Glutamatergic neuron (in vitro differentiated cells): ENCODE data around the gene DNMT1. TPM values are rescaled to one million over a fixed set of nuclear protein-coding genes. Genes with fewer than 3 reads are reported as not detected.

Experiments
- DNase-seq: peaks from one replicate; pipeline ENCODE4 v3.0.0; 2022
- H3K27ac Mint-ChIP-seq: one replicate; pipeline ENCODE4 v1.8.0; 2020; ENCODE audit warnings: mild to moderate bottlenecking, mixed read lengths, inconsistent platforms; ENCODE audit not compliant: unreplicated experiment
- H3K27me3 Mint-ChIP-seq: one replicate; pipeline ENCODE4 v1.8.0; 2020; ENCODE audit warnings: mild to moderate bottlenecking, moderate library complexity, mixed read lengths, inconsistent platforms; ENCODE audit not compliant: unreplicated experiment
- H3K36me3 Mint-ChIP-seq: one replicate; pipeline ENCODE4 v1.8.0; 2020; ENCODE audit warnings: mild to moderate bottlenecking, mixed read lengths, inconsistent platforms; ENCODE audit not compliant: unreplicated experiment
- H3K4me1 Mint-ChIP-seq: one replicate; pipeline ENCODE4 v1.8.0; 2020; ENCODE audit warnings: mild to moderate bottlenecking, low read depth, mixed read lengths, inconsistent platforms; ENCODE audit not compliant: unreplicated experiment
- H3K4me3 Mint-ChIP-seq: one replicate; pipeline ENCODE4 v1.8.0; 2020; ENCODE audit warnings: mild to moderate bottlenecking, mixed read lengths, inconsistent platforms; ENCODE audit not compliant: unreplicated experiment
- H3K9me3 Mint-ChIP-seq: one replicate; pipeline ENCODE4 v1.8.0; 2020; ENCODE audit warnings: mild to moderate bottlenecking, moderate library complexity, mixed read lengths, inconsistent platforms; ENCODE audit not compliant: unreplicated experiment
- total RNA-seq: library from RNA; stranded (reverse); fragmentation: NEBNext Ultra II Directional; extraction: Animal tissue kit (Norgen Biotek cat#: 25700); gene quantifications from one replicate; pipeline ENCODE4 v1.2.1, GENCODE V29; 2021; ENCODE audit not compliant: unreplicated experiment
- TF ChIP-seq, protein P1 (sequence below): fragments of 200-600 bp; sonication (generic); IDR thresholded peaks from one replicate; pipeline ENCODE4 v1.5.0; 2021; ENCODE audit not compliant: partially characterized antibody, unreplicated experiment

The DNMT1 gene
- total RNA-seq, 1 donor from 2014 or later: 129 TPM

DNA sequence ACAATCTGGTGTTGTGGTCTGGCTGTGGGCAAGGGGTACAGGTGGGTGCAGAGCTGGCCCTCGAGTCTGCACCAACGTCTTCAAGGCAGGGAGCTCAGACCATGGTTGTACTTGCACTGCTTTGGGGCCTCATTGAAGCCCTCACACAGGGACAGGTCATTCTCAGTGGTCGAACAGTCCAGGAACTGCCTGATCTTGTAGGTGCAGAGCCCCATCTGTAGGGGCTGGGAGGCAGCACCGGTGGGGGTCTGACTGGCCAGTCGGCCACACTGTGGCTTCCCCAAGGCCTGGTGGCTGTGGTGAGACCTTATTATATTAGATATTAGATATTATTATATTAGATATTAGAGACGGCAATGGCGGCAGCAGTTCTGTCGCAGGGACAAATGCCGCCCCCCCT lies 22.3 kb upstream of the DNMT1 start:
- DNase-seq: no peak
- Mint-ChIP-seq H3K4me1 (no peaks in the 10 kb centered on the region), H3K27me3 (no peaks in the 10 kb centered on the region), H3K36me3 (no peaks in the 10 kb centered on the region), H3K4me3 (no peak overlapping the region), H3K27ac (no peak overlapping the region), H3K9me3 (no peaks in the 10 kb centered on the region)
- TF ChIP-seq, protein P1, sequence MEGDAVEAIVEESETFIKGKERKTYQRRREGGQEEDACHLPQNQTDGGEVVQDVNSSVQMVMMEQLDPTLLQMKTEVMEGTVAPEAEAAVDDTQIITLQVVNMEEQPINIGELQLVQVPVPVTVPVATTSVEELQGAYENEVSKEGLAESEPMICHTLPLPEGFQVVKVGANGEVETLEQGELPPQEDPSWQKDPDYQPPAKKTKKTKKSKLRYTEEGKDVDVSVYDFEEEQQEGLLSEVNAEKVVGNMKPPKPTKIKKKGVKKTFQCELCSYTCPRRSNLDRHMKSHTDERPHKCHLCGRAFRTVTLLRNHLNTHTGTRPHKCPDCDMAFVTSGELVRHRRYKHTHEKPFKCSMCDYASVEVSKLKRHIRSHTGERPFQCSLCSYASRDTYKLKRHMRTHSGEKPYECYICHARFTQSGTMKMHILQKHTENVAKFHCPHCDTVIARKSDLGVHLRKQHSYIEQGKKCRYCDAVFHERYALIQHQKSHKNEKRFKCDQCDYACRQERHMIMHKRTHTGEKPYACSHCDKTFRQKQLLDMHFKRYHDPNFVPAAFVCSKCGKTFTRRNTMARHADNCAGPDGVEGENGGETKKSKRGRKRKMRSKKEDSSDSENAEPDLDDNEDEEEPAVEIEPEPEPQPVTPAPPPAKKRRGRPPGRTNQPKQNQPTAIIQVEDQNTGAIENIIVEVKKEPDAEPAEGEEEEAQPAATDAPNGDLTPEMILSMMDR: no peak

DNA sequence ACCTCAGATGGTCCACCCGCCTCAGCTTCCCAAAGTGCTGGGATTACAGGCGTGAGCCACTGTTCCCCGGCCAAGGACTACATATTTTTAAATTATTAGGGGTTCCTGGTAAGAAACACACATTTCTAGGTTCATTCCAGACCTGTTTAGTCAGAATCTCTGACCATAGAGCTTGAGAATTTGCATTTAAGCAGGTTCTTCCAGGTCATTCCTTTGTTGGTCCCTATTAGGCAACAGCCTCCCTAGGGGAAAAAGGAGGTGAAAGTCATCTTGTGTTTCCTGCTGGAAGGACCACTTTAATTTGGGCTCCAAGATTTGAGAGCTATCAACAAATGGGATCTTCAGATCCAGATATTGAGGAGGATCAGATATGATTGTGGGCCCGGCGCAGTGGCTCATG lies 20.0 kb upstream of the DNMT1 start:
- Mint-ChIP-seq H3K27me3 (peaks cover 7% of the 10 kb centered on the region), H3K4me3 (no peak overlapping the region), H3K27ac (no peak overlapping the region), H3K4me1 (no peaks in the 10 kb centered on the region), H3K36me3 (no peaks in the 10 kb centered on the region), H3K9me3 (no peaks in the 10 kb centered on the region)
- TF ChIP-seq, protein P1: no peak
- no peak for DNase-seq

DNA sequence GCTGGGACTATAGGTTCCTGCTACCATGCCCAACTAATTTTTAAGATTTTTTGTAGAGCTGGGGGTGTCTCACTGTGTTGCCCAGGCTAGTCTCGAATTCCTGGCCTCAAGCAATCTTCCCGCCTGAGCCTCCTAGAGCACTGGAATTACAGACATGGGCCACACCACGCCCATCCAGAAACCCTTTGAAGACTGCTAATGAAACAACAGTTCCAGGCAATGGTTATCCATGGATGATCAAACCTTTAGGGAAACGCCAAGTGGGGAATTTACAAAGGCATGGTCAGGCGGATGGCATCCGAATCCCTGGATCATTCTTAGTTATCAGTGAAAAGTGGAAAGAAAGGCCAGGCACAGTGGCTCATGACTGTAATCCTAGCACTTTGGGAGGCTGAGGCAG lies 16.9 kb upstream of the DNMT1 start:
- no peaks in the 10 kb centered on the region for H3K36me3 Mint-ChIP-seq
- no peak overlapping the region for H3K27ac Mint-ChIP-seq
- TF ChIP-seq, protein P1: no peak
- DNase-seq: no peak
- H3K9me3 Mint-ChIP-seq: no peaks in the 10 kb centered on the region
- no peaks in the 10 kb centered on the region for H3K4me1 Mint-ChIP-seq
- peaks cover 7% of the 10 kb centered on the region for H3K27me3 Mint-ChIP-seq
- H3K4me3 Mint-ChIP-seq: no peak overlapping the region

DNA sequence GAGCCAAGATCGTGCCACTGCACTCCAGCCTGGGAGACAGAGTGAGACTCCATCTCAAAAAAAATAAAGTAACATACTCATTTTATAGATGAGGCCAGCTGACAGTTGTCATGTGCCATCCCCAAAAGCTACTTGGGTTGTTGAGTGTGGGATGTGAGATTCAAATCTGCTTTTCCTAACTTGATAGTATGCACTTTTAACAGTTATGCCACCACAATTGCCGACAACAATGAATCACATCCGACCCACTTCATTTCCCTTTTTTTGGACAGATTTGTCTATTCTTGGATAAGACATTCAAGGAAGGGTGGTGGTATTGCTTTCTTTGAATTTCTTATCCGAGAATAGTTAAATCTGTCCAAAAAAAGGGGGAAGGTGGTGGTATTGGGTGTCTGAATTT lies 16.3 kb upstream of the DNMT1 start:
- DNase-seq: no peak
- no peak overlapping the region for H3K27ac Mint-ChIP-seq

GRCh38 chr19:10209315-10209714 lies 14.6 kb upstream of the DNMT1 start:
- Mint-ChIP-seq H3K4me1 (no peaks in the 10 kb centered on the region), H3K27me3 (peaks cover 7% of the 10 kb centered on the region), H3K4me3 (no peak overlapping the region), H3K9me3 (no peaks in the 10 kb centered on the region), H3K36me3 (no peaks in the 10 kb centered on the region), H3K27ac (no peak overlapping the region)
- TF ChIP-seq, protein P1: no peak
- DNase-seq: no peak

More for the DNA sequence above, 16.3 kb upstream of the DNMT1 start:
- peaks cover 7% of the 10 kb centered on the region for H3K27me3 Mint-ChIP-seq
- no peaks in the 10 kb centered on the region for H3K9me3 Mint-ChIP-seq
- H3K4me3 Mint-ChIP-seq: no peak overlapping the region
- H3K36me3 Mint-ChIP-seq: no peaks in the 10 kb centered on the region
- H3K4me1 Mint-ChIP-seq: no peaks in the 10 kb centered on the region
- TF ChIP-seq, protein P1: no peak
